GM12874 (cell line): ENCODE results near the gene TMEM33.

Experiments
- TF ChIP-seq, protein P1 (sequence below): IDR thresholded peaks from 2 replicates; pipeline ENCODE4 v1.5.1; 2011; ENCODE audit warnings: low read depth, mild to moderate bottlenecking, control low read depth, low read length, moderate library complexity; ENCODE audit not compliant: insufficient read depth

Gene TMEM33

DNA sequence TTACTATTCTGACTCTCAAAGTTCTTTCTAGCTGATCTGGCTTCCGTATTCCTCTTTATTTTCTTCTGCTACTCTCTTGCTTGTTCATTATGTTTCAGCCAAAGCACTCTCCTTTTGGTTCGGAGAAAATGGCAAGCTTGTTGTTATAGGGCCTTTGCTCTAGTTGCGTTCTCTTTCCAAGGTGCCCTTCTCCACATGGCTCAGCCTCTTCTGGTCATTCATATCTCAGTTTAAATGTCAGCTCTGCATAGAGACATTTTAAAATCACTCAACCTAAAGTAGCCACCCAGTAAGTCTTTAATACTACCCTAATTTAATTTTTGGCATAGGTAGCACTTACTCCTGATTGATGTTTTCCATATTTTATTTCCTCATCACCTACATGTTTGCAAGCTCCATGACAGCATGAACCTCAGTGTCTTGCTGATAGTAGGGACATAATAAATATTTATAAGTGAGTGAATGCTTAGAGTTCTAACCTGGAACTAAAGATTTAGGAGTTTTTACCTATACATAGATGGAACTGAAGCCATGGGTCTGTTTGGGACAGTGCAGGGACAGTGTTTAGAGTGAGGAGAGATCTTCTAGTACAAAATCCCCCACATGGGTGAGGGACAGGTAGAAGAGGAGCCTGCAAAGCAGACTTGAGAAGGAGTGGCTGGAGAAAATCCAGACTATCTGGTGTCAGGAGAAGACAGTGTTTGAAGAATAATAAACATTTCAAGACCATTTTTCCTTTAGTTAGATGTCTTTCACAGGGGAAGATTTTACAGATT lies 73.0 kb downstream of the TMEM33 start:
- TF ChIP-seq, protein P1, sequence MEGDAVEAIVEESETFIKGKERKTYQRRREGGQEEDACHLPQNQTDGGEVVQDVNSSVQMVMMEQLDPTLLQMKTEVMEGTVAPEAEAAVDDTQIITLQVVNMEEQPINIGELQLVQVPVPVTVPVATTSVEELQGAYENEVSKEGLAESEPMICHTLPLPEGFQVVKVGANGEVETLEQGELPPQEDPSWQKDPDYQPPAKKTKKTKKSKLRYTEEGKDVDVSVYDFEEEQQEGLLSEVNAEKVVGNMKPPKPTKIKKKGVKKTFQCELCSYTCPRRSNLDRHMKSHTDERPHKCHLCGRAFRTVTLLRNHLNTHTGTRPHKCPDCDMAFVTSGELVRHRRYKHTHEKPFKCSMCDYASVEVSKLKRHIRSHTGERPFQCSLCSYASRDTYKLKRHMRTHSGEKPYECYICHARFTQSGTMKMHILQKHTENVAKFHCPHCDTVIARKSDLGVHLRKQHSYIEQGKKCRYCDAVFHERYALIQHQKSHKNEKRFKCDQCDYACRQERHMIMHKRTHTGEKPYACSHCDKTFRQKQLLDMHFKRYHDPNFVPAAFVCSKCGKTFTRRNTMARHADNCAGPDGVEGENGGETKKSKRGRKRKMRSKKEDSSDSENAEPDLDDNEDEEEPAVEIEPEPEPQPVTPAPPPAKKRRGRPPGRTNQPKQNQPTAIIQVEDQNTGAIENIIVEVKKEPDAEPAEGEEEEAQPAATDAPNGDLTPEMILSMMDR: no peak
